K562 (cell line): ENCODE measurements around the gene GARNL3. TPM values are rescaled to one million over a fixed set of nuclear protein-coding genes. Genes with fewer than 3 reads are reported as not detected.
A peak's percentile ranks its signal among the peaks of the same experiment; 100 is the strongest.

Source experiments
- HDAC2 ChIP-seq: fragments of 450-650 bp; IDR thresholded peaks from 2 replicates; pipeline ENCODE4 v1.6.1; 2016; ENCODE audit warnings: mild to moderate bottlenecking
- NCOA6 ChIP-seq: fragments of 450-650 bp; IDR thresholded peaks from 2 replicates; pipeline ENCODE4 v1.6.1; 2017; ENCODE audit warnings: mild to moderate bottlenecking
- PHB ChIP-seq: fragments of 250-450 bp; sonication (Bioruptor Pico); IDR thresholded peaks from 2 replicates; pipeline ENCODE4 v1.5.0; 2021
- PHF8 ChIP-seq: fragments of 200-600 bp; sonication (generic); IDR thresholded peaks from 2 replicates; pipeline ENCODE4 v1.6.1; 2012; ENCODE audit warnings: mixed run types, mild to moderate bottlenecking, inconsistent platforms, low read length, moderate library complexity, borderline replicate concordance
- RBBP5 ChIP-seq: fragments of 200-600 bp; sonication (generic); IDR thresholded peaks from 2 replicates; pipeline ENCODE4 v1.6.1; 2012; ENCODE audit warnings: borderline replicate concordance, mild to moderate bottlenecking, low read length, control low read depth, inconsistent platforms; ENCODE audit not compliant: insufficient read depth, poor library complexity, severe bottlenecking
- SAFB2 ChIP-seq: fragments of 200-400 bp; formaldehyde crosslinking; IDR thresholded peaks from 2 replicates; pipeline ENCODE4 v1.6.1; 2018; ENCODE audit warnings: borderline replicate concordance, low read length, low read depth, moderate library complexity; ENCODE audit not compliant: severe bottlenecking
- TCF15 ChIP-seq: fragments of 250-450 bp; sonication (Bioruptor Pico); IDR thresholded peaks from 2 replicates; pipeline ENCODE4 v1.8.0; 2022; ENCODE audit warnings: moderate library complexity, mild to moderate bottlenecking, inconsistent platforms
- ZBTB5 ChIP-seq: fragments of 450-650 bp; IDR thresholded peaks from 2 replicates; pipeline ENCODE4 v1.6.1; 2017; ENCODE audit warnings: antibody characterized with exemption
- ZNF140 ChIP-seq: fragments of 250-450 bp; sonication (Bioruptor Pico); IDR thresholded peaks from 2 replicates; pipeline ENCODE4 v1.8.0; 2021; ENCODE audit warnings: moderate library complexity, mild to moderate bottlenecking, inconsistent platforms
- ZNF431 ChIP-seq: sonication (generic); formaldehyde crosslinking; IDR thresholded peaks from 2 replicates; pipeline ENCODE4 v1.8.0; 2022; ENCODE audit warnings: mild to moderate bottlenecking, missing genetic modification reagents
- polyA plus RNA-seq, 8 experiments: library from polyadenylated mRNA; depleted of rRNA in 4 of 8; stranded (reverse) in 5 of 8; unstranded in 3 of 8; fragments of >200 nt; fragmentation: Nextera tagmentation in 2 of 8; fragmentation: Illumina TruSeq in 1 of 8; extraction: Ambion mirVana in 2 of 8; extraction: Trizol in 1 of 8; gene quantifications; 2 replicates each; pipeline versions ENCODE4 v1.2.1 to v1.2.3, GENCODE V29; 2011 to 2014; ENCODE audit warnings: inconsistent platforms in 1 of 8, missing spikeins in 1 of 8
- total RNA-seq, 7 experiments: library from RNA; depleted of rRNA in 6 of 7; stranded (reverse); fragments of >200 nt in 6 of 7; fragmentation: Illumina TruSeq in 2 of 7; extraction: Trizol in 2 of 7; gene quantifications; 2 replicates each; pipeline versions ENCODE4 v1.2.1 to v1.2.3, GENCODE V29; 2011 to 2021; ENCODE audit warnings: low replicate concordance in 1 of 7
- TF ChIP-seq, protein P1 (sequence below): fragments of 250-450 bp; sonication (Bioruptor Pico); IDR thresholded peaks from 2 replicates; pipeline ENCODE4 v1.5.0; 2022; ENCODE audit warnings: mild to moderate bottlenecking
- TF ChIP-seq, protein P2 (sequence below), 2 experiments: fragments of 150-350 bp in 1 of 2; IDR thresholded peaks; 2 replicates each; pipeline ENCODE4 v1.6.1; 2012 to 2016; ENCODE audit warnings: low read depth in 2 of 2, low read length in 2 of 2, mild to moderate bottlenecking in 1 of 2, moderate library complexity in 1 of 2
- TF ChIP-seq, protein P3 (sequence below): sonication (generic); formaldehyde crosslinking; IDR thresholded peaks from 2 replicates; pipeline ENCODE4 v1.8.1; 2023; ENCODE audit warnings: mild to moderate bottlenecking, missing genetic modification reagents
- TF ChIP-seq, protein P4 (sequence below): fragments of 450-650 bp; conservative IDR thresholded peaks from 2 replicates; pipeline ENCODE4 v1.6.1; 2016; ENCODE audit warnings: missing genetic modification characterization, low read depth, mild to moderate bottlenecking, control low read depth, missing compliant biosample characterization

Gene GARNL3
- total and polyA plus RNA-seq, 9 of the 15 experiments (the other 6 are each of a cell fraction or from before 2014, with no cell fraction given) = 0.35 to 2.7 (median 1.6) TPM

- TF ChIP-seq, protein P1, sequence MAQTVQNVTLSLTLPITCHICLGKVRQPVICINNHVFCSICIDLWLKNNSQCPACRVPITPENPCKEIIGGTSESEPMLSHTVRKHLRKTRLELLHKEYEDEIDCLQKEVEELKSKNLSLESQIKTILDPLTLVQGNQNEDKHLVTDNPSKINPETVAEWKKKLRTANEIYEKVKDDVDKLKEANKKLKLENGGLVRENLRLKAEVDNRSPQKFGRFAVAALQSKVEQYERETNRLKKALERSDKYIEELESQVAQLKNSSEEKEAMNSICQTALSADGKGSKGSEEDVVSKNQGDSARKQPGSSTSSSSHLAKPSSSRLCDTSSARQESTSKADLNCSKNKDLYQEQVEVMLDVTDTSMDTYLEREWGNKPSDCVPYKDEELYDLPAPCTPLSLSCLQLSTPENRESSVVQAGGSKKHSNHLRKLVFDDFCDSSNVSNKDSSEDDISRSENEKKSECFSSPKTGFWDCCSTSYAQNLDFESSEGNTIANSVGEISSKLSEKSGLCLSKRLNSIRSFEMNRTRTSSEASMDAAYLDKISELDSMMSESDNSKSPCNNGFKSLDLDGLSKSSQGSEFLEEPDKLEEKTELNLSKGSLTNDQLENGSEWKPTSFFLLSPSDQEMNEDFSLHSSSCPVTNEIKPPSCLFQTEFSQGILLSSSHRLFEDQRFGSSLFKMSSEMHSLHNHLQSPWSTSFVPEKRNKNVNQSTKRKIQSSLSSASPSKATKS (CRISPR knock-in tag) = no peak
- no peak for TF ChIP-seq NCOA6
- TF ChIP-seq, protein P2, sequence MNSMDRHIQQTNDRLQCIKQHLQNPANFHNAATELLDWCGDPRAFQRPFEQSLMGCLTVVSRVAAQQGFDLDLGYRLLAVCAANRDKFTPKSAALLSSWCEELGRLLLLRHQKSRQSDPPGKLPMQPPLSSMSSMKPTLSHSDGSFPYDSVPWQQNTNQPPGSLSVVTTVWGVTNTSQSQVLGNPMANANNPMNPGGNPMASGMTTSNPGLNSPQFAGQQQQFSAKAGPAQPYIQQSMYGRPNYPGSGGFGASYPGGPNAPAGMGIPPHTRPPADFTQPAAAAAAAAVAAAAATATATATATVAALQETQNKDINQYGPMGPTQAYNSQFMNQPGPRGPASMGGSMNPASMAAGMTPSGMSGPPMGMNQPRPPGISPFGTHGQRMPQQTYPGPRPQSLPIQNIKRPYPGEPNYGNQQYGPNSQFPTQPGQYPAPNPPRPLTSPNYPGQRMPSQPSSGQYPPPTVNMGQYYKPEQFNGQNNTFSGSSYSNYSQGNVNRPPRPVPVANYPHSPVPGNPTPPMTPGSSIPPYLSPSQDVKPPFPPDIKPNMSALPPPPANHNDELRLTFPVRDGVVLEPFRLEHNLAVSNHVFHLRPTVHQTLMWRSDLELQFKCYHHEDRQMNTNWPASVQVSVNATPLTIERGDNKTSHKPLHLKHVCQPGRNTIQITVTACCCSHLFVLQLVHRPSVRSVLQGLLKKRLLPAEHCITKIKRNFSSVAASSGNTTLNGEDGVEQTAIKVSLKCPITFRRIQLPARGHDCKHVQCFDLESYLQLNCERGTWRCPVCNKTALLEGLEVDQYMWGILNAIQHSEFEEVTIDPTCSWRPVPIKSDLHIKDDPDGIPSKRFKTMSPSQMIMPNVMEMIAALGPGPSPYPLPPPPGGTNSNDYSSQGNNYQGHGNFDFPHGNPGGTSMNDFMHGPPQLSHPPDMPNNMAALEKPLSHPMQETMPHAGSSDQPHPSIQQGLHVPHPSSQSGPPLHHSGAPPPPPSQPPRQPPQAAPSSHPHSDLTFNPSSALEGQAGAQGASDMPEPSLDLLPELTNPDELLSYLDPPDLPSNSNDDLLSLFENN (IDR thresholded peaks at IDR 0.05; ENCODE audit: low read depth in 2 of 2, low read length in 2 of 2) = no peak
- no peak for TF ChIP-seq ZNF431 (CRISPR knock-in tag)
- TF ChIP-seq RBBP5 = no peak
- TF ChIP-seq, protein P3, sequence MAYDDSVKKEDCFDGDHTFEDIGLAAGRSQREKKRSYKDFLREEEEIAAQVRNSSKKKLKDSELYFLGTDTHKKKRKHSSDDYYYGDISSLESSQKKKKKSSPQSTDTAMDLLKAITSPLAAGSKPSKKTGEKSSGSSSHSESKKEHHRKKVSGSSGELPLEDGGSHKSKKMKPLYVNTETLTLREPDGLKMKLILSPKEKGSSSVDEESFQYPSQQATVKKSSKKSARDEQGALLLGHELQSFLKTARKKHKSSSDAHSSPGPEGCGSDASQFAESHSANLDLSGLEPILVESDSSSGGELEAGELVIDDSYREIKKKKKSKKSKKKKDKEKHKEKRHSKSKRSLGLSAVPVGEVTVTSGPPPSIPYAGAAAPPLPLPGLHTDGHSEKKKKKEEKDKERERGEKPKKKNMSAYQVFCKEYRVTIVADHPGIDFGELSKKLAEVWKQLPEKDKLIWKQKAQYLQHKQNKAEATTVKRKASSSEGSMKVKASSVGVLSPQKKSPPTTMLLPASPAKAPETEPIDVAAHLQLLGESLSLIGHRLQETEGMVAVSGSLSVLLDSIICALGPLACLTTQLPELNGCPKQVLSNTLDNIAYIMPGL (CRISPR knock-in tag) = no peak
- TF ChIP-seq HDAC2 = no peak
- TF ChIP-seq SAFB2 = no peak
- peak; percentile 37; the same call in 1 of the 2 replicates for TF ChIP-seq PHF8
- no peak for TF ChIP-seq TCF15 (CRISPR knock-in tag)
- no peak for TF ChIP-seq ZBTB5
- no peak for TF ChIP-seq ZNF140 (CRISPR knock-in tag)
- TF ChIP-seq, protein P4, sequence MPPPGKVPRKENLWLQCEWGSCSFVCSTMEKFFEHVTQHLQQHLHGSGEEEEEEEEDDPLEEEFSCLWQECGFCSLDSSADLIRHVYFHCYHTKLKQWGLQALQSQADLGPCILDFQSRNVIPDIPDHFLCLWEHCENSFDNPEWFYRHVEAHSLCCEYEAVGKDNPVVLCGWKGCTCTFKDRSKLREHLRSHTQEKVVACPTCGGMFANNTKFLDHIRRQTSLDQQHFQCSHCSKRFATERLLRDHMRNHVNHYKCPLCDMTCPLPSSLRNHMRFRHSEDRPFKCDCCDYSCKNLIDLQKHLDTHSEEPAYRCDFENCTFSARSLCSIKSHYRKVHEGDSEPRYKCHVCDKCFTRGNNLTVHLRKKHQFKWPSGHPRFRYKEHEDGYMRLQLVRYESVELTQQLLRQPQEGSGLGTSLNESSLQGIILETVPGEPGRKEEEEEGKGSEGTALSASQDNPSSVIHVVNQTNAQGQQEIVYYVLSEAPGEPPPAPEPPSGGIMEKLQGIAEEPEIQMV (tag) = no peak
- TF ChIP-seq PHB (CRISPR knock-in tag) = no peak
Measured at GRCh38 chr9:127224178-127224882, 40.2 kb upstream of the GARNL3 start (continued).
